ENCODE measurements around the gene PECR.

PECR gene

GRCh38 chr2:216033403-216033802 lies 48.2 kb downstream of the PECR start:
- Histone ChIP-seq H3K4me1 (ENCODE audit: control insufficient read depth, insufficient read depth, low read length) (no peaks in the 10 kb centered on the region), H3K9me3 (ENCODE audit: control insufficient read depth, insufficient read depth, low read depth, low read length) (no peaks in the 10 kb centered on the region), H3K27ac (ENCODE audit: extremely low read depth, low read depth, low read length) (no peak overlapping the region), H3K36me3 (ENCODE audit: control insufficient read depth in 2 of 2, insufficient read depth in 1 of 2, low read length in 2 of 2) (peaks cover 0 to 46% of the 10 kb centered on the region in 2 experiments; a peak in 1 of 3 replicates), H3K4me3 (ENCODE audit: low read depth, low read length) (no peak overlapping the region)
- CTCF ChIA-PET = interaction anchor here (0.6 to 5.6 kb wide), 23 partner anchors 8 to 1369 kb away, joined by 3 to 52 read pairs (median 4); partner anchors contain the start of genes PECR and TMEM169
- POLR2A ChIA-PET = no interaction called here
- TF ChIP-seq ZNF596 (tag by site-specific recombination; IDR thresholded peaks at IDR 0.05) = no peak
- TF ChIP-seq ZNF792 (tag by site-specific recombination; IDR thresholded peaks at IDR 0.05) = no peak
- TF ChIP-seq ZNF521 (tag by site-specific recombination; IDR thresholded peaks at IDR 0.05) = no peak
- no peak for TF ChIP-seq ZNF211 (tag by site-specific recombination; IDR thresholded peaks at IDR 0.05; ENCODE audit: low read depth)
- TF ChIP-seq AEBP2 (tag by site-specific recombination; IDR thresholded peaks at IDR 0.05; ENCODE audit: borderline replicate concordance) = no peak
- no peak for TF ChIP-seq ZNF777 (tag by site-specific recombination; IDR thresholded peaks at IDR 0.05; ENCODE audit: borderline replicate concordance)
- TF ChIP-seq ZNF624 (tag by site-specific recombination; IDR thresholded peaks at IDR 0.05) = no peak
- TF ChIP-seq ZSCAN18 (tag by site-specific recombination; IDR thresholded peaks at IDR 0.05) = no peak
- TF ChIP-seq GLI2 (tag by site-specific recombination; IDR thresholded peaks at IDR 0.05; ENCODE audit: borderline replicate concordance, low read depth) = no peak
- TF ChIP-seq ZNF629 (tag by site-specific recombination; IDR thresholded peaks at IDR 0.05) = no peak
- TF ChIP-seq ZSCAN30 (tag by site-specific recombination; IDR thresholded peaks at IDR 0.05) = no peak
- TF ChIP-seq ZSCAN4 (tag by site-specific recombination; IDR thresholded peaks at IDR 0.05) = no peak
- no peak for TF ChIP-seq ZNF707 (tag by site-specific recombination; IDR thresholded peaks at IDR 0.05)

- TF ChIP-seq ZNF791 (tag by site-specific recombination; IDR thresholded peaks at IDR 0.05) = no peak
- TF ChIP-seq ZNF214 (tag by site-specific recombination; IDR thresholded peaks at IDR 0.05; ENCODE audit: borderline replicate concordance) = no peak
- no peak for TF ChIP-seq ZNF184 (tag by site-specific recombination; IDR thresholded peaks at IDR 0.05)
- TF ChIP-seq PRDM10 (tag by site-specific recombination; IDR thresholded peaks at IDR 0.05) = no peak
- TF ChIP-seq ZNF768 (tag by site-specific recombination; IDR thresholded peaks at IDR 0.05) = no peak
- TF ChIP-seq ZNF629 (tag by site-specific recombination; IDR thresholded peaks at IDR 0.05) = no peak
- H3K36me3 ChIP-seq (ENCODE audit: control insufficient read depth in 2 of 2, insufficient read depth in 1 of 2, low read length in 2 of 2) = peaks cover 0 to 40% of the 10 kb centered on the region in 2 experiments; a peak in 1 of 3 replicates
- CTCF ChIA-PET = interaction anchor here (0.5 to 5.6 kb wide), 12 partner anchors 9 to 316 kb away, joined by 3 to 52 read pairs (median 5); no protein-coding TSS in a partner anchor
- no peaks in the 10 kb centered on the region for H3K9me3 ChIP-seq (ENCODE audit: control insufficient read depth, insufficient read depth, low read depth, low read length)
- H3K4me1 ChIP-seq (ENCODE audit: control insufficient read depth, insufficient read depth, low read length) = no peaks in the 10 kb centered on the region
- no peak overlapping the region for H3K27ac ChIP-seq (ENCODE audit: extremely low read depth, low read depth, low read length)
- POLR2A ChIA-PET = no interaction called here
- H3K4me3 ChIP-seq (ENCODE audit: low read depth, low read length) = no peak overlapping the region
Measured at GRCh38 chr2:216031960-216032689, 49.5 kb downstream of the PECR start.
